ENCODE results near the gene KANK4.

- TF ChIP-seq CTCF (conservative IDR thresholded peaks at IDR 0.05), result no peak
- TF ChIP-seq EZH2 (IDR thresholded peaks at IDR 0.05; ENCODE audit: low read depth), result no peak
Measured at GRCh38 chr1:62228136-62228882, 90.9 kb downstream of the KANK4 start.
